Bronchial smooth muscle cell (primary cell): ENCODE measurements around the gene SAMSN1. TPM values are rescaled to one million over a fixed set of nuclear protein-coding genes. Genes with fewer than 3 reads are reported as not detected.

ENCODE experiments used
- total RNA-seq: library from RNA; depleted of rRNA; stranded (reverse); fragments of >200 nt; gene quantifications from 2 replicates; pipeline ENCODE4 v1.2.1, GENCODE V29; 2014

Gene SAMSN1
- total RNA-seq = not detected in 2 replicates

DNA sequence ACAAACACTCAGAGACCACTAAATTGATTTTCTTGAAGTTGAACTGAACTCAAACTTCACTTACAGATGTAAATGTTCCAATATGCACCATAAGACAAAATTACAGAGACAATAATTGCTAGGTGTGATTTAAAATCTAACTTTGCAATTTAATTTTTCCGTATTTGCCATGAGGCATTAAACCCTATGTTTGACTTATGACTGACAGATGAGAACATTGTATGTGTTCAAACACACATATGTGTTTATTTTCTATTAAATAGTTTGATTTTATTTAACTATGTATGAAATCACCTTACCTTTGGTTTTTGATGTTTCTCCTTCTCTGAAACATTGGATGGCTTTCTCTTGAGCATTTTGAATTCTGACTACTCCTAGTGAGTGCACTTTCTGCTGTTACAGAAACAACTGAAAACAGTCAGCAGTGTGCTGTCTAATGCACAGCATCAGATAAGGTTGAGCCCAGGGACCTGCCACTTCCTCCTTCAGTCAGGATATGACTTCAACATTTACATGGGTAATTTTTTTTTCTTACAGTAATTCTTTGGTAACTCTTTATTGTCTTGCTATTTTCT lies at the start of gene SAMSN1:
Gene SAMSN1 (minus strand): TSS at position 410 of the 575 bp plus-strand sequence. CDS start 54 bp downstream, at position 356.

Other genes starting within 250 kb of the SAMSN1 start
- 16.7 and 27.9 TPM in 2 replicates for gene HSPA13, start 163.2 kb downstream of the SAMSN1 start, total RNA-seq